ES-I3 (cell line): Measurements from ENCODE around the gene SSX1.
"Not testable (repeated sequence)": the region's sequence is repeated elsewhere in the genome, so short reads cannot be mapped to it uniquely, and the experiment has no call there.

Experiments used
- H3K36me3 ChIP-seq: 2 replicates; pipeline ENCODE4 v1.6.1; 2013; ENCODE audit warnings: mild to moderate bottlenecking, low read length, control low read depth, moderate library complexity; ENCODE audit not compliant: insufficient read depth
- H3K4me1 ChIP-seq: 2 replicates; pipeline ENCODE4 v1.6.1; 2013; ENCODE audit warnings: mild to moderate bottlenecking, control low read depth, low read length; ENCODE audit not compliant: insufficient read depth
- H3K9ac ChIP-seq: 2 replicates; pipeline ENCODE4 v1.6.1; 2013; ENCODE audit warnings: low read depth, mild to moderate bottlenecking, low read length, moderate library complexity
- H3K9me3 ChIP-seq: 2 replicates; pipeline ENCODE4 v1.6.1; 2013; ENCODE audit warnings: mild to moderate bottlenecking, low read length, moderate library complexity; ENCODE audit not compliant: control insufficient read depth, insufficient read depth

The SSX1 gene

GRCh38 chrX:48255062-48255796 is at the start of gene SSX1:
TSS of gene SSX1 (plus strand) at chrX:48255392. CDS start at chrX:48257242, 1,850 bp downstream.
- not testable (repeated sequence) for H3K4me1 ChIP-seq, H3K9ac ChIP-seq, H3K9me3 ChIP-seq

GRCh38 chrX:48214341-48214740 is 40.9 kb upstream of the SSX1 start:
- not testable (repeated sequence) for H3K36me3 ChIP-seq, H3K9ac ChIP-seq, H3K4me1 ChIP-seq, H3K9me3 ChIP-seq

More at GRCh38 chrX:48255062-48255796, at the start of gene SSX1:
- H3K36me3 ChIP-seq = not testable (repeated sequence)

- not testable (repeated sequence) for H3K9me3 ChIP-seq, H3K9ac ChIP-seq, H3K4me1 ChIP-seq, H3K36me3 ChIP-seq
Observed at GRCh38 chrX:48224196-48224595, 31.0 kb upstream of the SSX1 start.

GRCh38 chrX:48252945-48253344 is 2.2 kb upstream of the SSX1 start:
- not testable (repeated sequence) for H3K36me3 ChIP-seq, H3K9me3 ChIP-seq

GRCh38 chrX:48274365-48274764 is 19.2 kb downstream of the SSX1 start:
- H3K4me1 ChIP-seq, H3K9me3 ChIP-seq, H3K36me3 ChIP-seq, H3K9ac ChIP-seq: not testable (repeated sequence)

More at GRCh38 chrX:48252945-48253344, 2.2 kb upstream of the SSX1 start:
- H3K9ac ChIP-seq, H3K4me1 ChIP-seq: not testable (repeated sequence)

- no peak overlapping the region for H3K9ac ChIP-seq
- no peaks in the 10 kb centered on the region for H3K36me3 ChIP-seq
- no peaks in the 10 kb centered on the region for H3K9me3 ChIP-seq
- H3K4me1 ChIP-seq = no peaks in the 10 kb centered on the region
Observed at GRCh38 chrX:48278958-48279357, 23.8 kb downstream of the SSX1 start.

- H3K9me3 ChIP-seq, H3K36me3 ChIP-seq, H3K4me1 ChIP-seq, H3K9ac ChIP-seq: not testable (repeated sequence)
Observed at GRCh38 chrX:48280729-48281128, 25.5 kb downstream of the SSX1 start.

- no peaks in the 10 kb centered on the region for H3K36me3 ChIP-seq
- no peak overlapping the region for H3K9ac ChIP-seq
- H3K9me3 ChIP-seq = no peaks in the 10 kb centered on the region
- H3K4me1 ChIP-seq = no peaks in the 10 kb centered on the region
Observed at GRCh38 chrX:48306175-48306574, 51.0 kb downstream of the SSX1 start.

- H3K9me3 ChIP-seq, H3K36me3 ChIP-seq, H3K4me1 ChIP-seq, H3K9ac ChIP-seq: not testable (repeated sequence)
Observed at GRCh38 chrX:48313996-48314395, 58.8 kb downstream of the SSX1 start.
